ENCODE data around the gene CTRB1. TPM values are rescaled to one million over a fixed set of nuclear protein-coding genes. Genes with fewer than 3 reads are reported as not detected.

The CTRB1 gene
- total RNA-seq, 1 experiment from 2014 or later: not detected

DNA sequence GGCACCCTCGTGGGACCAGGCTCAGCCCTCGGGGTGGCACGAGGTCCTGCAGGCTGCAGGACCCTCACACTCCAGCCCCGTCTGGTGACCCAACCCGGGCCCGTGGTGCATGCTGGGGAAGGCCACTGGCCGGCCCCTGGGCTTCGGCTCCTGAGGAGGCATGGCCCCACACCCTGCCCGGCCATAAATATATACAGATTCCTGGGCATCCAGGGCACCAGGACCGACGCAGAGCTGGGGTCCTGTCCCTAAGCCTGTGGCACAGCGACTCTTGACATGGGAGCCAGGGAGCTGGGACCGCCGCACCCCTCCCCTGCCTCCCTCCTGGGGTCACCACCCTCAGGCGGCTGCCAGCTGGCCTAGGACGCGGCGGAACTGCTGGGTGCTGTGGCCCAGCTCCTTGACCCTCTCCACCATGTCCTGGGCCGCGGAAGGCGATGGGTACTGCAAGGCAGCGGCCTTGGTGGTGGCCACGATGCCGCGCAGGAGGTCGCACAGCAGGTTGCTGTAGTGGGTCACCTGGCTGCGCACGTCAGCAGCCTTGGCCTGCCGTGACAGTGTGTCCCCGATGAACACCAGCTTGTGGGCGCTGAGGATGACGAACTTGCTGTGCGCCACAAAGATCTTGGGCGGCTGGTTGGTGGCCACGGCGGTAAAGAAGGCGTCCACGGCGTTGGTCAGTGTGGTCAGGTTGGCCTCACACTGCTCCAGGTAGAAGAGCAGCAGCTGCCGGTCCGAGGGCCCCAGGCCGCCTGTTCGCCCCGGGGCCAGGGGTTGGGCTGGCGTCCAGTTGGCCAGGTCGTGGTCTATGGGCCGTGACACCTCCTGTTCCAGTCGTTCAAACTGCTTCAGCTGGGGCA is 10.6 kb downstream of the CTRB1 start:
- H4K20me1 ChIP-seq (ENCODE audit: insufficient read depth): peaks cover 7% of the 10 kb centered on the region
- no peak overlapping the region for H2AFZ ChIP-seq
- no peaks in the 10 kb centered on the region for H3K9me2 ChIP-seq (ENCODE audit: insufficient read depth)
- intact Hi-C loops (cut with micrococcal nuclease; ENCODE audit: unreplicated experiment): loop anchor here (5.0 kb wide), 1 partner anchor 78 kb away; no protein-coding TSS in a partner anchor
- peaks cover 4% of the 10 kb centered on the region; the same call in 1 of the 2 replicates for H3K36me3 ChIP-seq (ENCODE audit: low read depth)
- no TSS peak for BruUV-seq (replicated peaks)
- CTCF ChIA-PET: no interaction called here
- peaks cover 9% of the 10 kb centered on the region; the same call in 1 of the 2 replicates for H3K79me2 ChIP-seq (ENCODE audit: low read depth)
- no peak overlapping the region for H3K4me3 ChIP-seq
- peaks cover 5% of the 10 kb centered on the region; the same call in 1 of the 2 replicates for H3F3A ChIP-seq (ENCODE audit: insufficient read depth, low read depth)
- no peak overlapping the region for H3K27ac ChIP-seq
- H3K9me3 ChIP-seq (ENCODE audit: insufficient read depth, low read depth): no peaks in the 10 kb centered on the region
- H3K4me1 ChIP-seq (replicated peaks; ENCODE audit: insufficient read depth): peaks cover 6% of the 10 kb centered on the region
- DNase-seq: peak in 1 of 2 experiments; percentile 28
- POLR2A ChIA-PET (ENCODE audit: unreplicated experiment): no interaction called here
- no peak overlapping the region for H3K4me2 ChIP-seq
- H3K27me3 ChIP-seq (ENCODE audit: insufficient read depth, low read depth): no peaks in the 10 kb centered on the region
- TF ChIP-seq CTCF (conservative IDR thresholded peaks at IDR 0.05): no peak
- no peak for TF ChIP-seq EZH2 (IDR thresholded peaks at IDR 0.05; ENCODE audit: low read depth)

DNA sequence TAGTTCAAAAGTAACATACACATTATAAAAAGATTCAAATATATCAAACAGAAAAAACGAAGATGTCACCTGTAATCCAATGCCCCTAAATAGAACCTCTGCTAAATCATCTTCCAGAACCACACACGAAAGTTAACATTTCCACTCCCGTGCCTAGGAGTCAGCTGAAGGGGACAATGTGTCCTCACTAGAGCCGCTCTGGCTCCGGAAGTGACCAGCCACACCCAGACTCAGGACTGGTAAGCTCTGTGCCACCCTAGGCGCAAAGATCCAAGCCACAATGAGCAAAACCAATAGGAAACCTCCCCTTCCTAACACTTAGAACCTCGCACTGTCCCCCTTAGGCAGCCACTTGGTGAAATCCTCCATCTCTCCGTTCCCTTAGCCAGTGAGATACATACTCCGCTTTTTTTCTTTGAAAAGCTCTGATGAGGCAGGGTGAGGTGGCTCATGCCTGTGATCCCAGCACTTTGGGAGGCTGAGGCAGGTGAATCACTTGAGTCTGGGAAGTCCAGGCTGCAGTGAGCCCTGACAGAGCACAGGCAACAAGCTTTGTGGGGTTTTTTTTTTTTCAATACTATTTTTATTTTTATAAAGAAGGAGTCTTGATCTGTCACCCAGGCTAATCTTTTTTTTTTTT is 11.8 kb downstream of the CTRB1 start:
- peaks cover 4% of the 10 kb centered on the region; the same call in 1 of the 2 replicates for H3K36me3 ChIP-seq (ENCODE audit: low read depth)
- no peak overlapping the region for H3K4me2 ChIP-seq
- H3K79me2 ChIP-seq (ENCODE audit: low read depth): peaks cover 9% of the 10 kb centered on the region; the same call in 1 of the 2 replicates
- intact Hi-C loops (cut with micrococcal nuclease; ENCODE audit: unreplicated experiment): loop anchor here (5.0 kb wide), 1 partner anchor 77 kb away; no protein-coding TSS in a partner anchor
- POLR2A ChIA-PET (ENCODE audit: unreplicated experiment): interaction anchor here (0.6 kb wide), 1 partner anchor 15 kb away, joined by 20 read pairs; no protein-coding TSS in a partner anchor
- H3K9me2 ChIP-seq (ENCODE audit: insufficient read depth): no peaks in the 10 kb centered on the region
- H4K20me1 ChIP-seq (ENCODE audit: insufficient read depth): peaks cover 14% of the 10 kb centered on the region
- DNase-seq: no peak
- peaks cover 12% of the 10 kb centered on the region for H3K4me1 ChIP-seq (replicated peaks; ENCODE audit: insufficient read depth)
- no peaks in the 10 kb centered on the region for H3K9me3 ChIP-seq (ENCODE audit: insufficient read depth, low read depth)
- H3K27me3 ChIP-seq (ENCODE audit: insufficient read depth, low read depth): no peaks in the 10 kb centered on the region
- H2AFZ ChIP-seq: no peak overlapping the region
- no TSS peak for BruUV-seq (replicated peaks)
- TF ChIP-seq CTCF (conservative IDR thresholded peaks at IDR 0.05): no peak
- TF ChIP-seq EZH2 (IDR thresholded peaks at IDR 0.05; ENCODE audit: low read depth): no peak
- no peak overlapping the region for H3K4me3 ChIP-seq
- CTCF ChIA-PET: no interaction called here
- no peak overlapping the region for H3K27ac ChIP-seq
- H3F3A ChIP-seq (ENCODE audit: insufficient read depth, low read depth): peaks cover 5% of the 10 kb centered on the region; the same call in 1 of the 2 replicates

- DNase-seq: peak in 1 of 2 experiments; percentile 28
- H3K4me1 ChIP-seq (replicated peaks; ENCODE audit: insufficient read depth): peaks cover 12% of the 10 kb centered on the region
- H3K79me2 ChIP-seq (ENCODE audit: low read depth): peaks cover 9% of the 10 kb centered on the region; the same call in 1 of the 2 replicates
- H3K27ac ChIP-seq: no peak overlapping the region
- peaks cover 10% of the 10 kb centered on the region; the same call in 1 of the 2 replicates for H3F3A ChIP-seq (ENCODE audit: insufficient read depth, low read depth)
- intact Hi-C loops (cut with micrococcal nuclease; ENCODE audit: unreplicated experiment): loop anchor here (5.0 kb wide), 1 partner anchor 76 kb away; no protein-coding TSS in a partner anchor
- H3K4me3 ChIP-seq: no peak overlapping the region
- H3K4me2 ChIP-seq: no peak overlapping the region
- no peaks in the 10 kb centered on the region for H3K27me3 ChIP-seq (ENCODE audit: insufficient read depth, low read depth)
- no TSS peak for BruUV-seq (replicated peaks)
- H3K36me3 ChIP-seq (ENCODE audit: low read depth): peaks cover 4% of the 10 kb centered on the region; the same call in 1 of the 2 replicates
- ChIA-PET POLR2A (ENCODE audit: unreplicated experiment) (no interaction called here), CTCF (no interaction called here)
- H4K20me1 ChIP-seq (ENCODE audit: insufficient read depth): peaks cover 14% of the 10 kb centered on the region
- no peaks in the 10 kb centered on the region for H3K9me2 ChIP-seq (ENCODE audit: insufficient read depth)
- TF ChIP-seq EZH2 (IDR thresholded peaks at IDR 0.05; ENCODE audit: low read depth): no peak
- TF ChIP-seq CTCF (conservative IDR thresholded peaks at IDR 0.05): no peak
- no peak overlapping the region for H2AFZ ChIP-seq
- H3K9me3 ChIP-seq (ENCODE audit: insufficient read depth, low read depth): no peaks in the 10 kb centered on the region
Observed at GRCh38 chr16:75231570-75231969, 12.8 kb downstream of the CTRB1 start.
